Keratinocyte (primary cell): ENCODE data around the gene DENND2A.

Source experiments
- EZH2 ChIP-seq: IDR thresholded peaks from one replicate; pipeline ENCODE4 v1.6.1; 2012; ENCODE audit warnings: inconsistent platforms, mild to moderate bottlenecking, low read length, moderate library complexity
- TF ChIP-seq, protein P1 (sequence below), 3 experiments: IDR thresholded peaks in 1 of 3; conservative IDR thresholded peaks in 1 of 3; optimal IDR thresholded peaks in 1 of 3; 2 replicates in 2 of 3; 3 replicates in 1 of 3; pipeline versions ENCODE3 to v1.5.1; 2011; ENCODE audit warnings: low read length in 3 of 3, mild to moderate bottlenecking in 3 of 3, moderate library complexity in 2 of 3, control low read depth in 1 of 3, inconsistent platforms in 1 of 3; ENCODE audit not compliant: insufficient read depth in 2 of 3; ENCODE audit errors: extremely low read depth in 1 of 3

GRCh38 chr7:140484951-140485499 lies 155.6 kb downstream of the DENND2A start:
- TF ChIP-seq, protein P1, sequence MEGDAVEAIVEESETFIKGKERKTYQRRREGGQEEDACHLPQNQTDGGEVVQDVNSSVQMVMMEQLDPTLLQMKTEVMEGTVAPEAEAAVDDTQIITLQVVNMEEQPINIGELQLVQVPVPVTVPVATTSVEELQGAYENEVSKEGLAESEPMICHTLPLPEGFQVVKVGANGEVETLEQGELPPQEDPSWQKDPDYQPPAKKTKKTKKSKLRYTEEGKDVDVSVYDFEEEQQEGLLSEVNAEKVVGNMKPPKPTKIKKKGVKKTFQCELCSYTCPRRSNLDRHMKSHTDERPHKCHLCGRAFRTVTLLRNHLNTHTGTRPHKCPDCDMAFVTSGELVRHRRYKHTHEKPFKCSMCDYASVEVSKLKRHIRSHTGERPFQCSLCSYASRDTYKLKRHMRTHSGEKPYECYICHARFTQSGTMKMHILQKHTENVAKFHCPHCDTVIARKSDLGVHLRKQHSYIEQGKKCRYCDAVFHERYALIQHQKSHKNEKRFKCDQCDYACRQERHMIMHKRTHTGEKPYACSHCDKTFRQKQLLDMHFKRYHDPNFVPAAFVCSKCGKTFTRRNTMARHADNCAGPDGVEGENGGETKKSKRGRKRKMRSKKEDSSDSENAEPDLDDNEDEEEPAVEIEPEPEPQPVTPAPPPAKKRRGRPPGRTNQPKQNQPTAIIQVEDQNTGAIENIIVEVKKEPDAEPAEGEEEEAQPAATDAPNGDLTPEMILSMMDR (optimal IDR thresholded peaks at IDR 0.05 in 1 of 3, IDR thresholded peaks at IDR 0.05 in 1 of 3, conservative IDR thresholded peaks at IDR 0.05 in 1 of 3; ENCODE audit: extremely low read depth in 1 of 3, insufficient read depth in 2 of 3, low read length in 3 of 3), result no peak
- no peak for TF ChIP-seq EZH2
